IPS-18c (cell line): ENCODE data around the gene TPD52L2.
"Not testable (repeated sequence)": the region's sequence is repeated elsewhere in the genome, so short reads cannot be mapped to it uniquely, and the experiment has no call there.

Source experiments
- H3K4me3 ChIP-seq: 2 replicates; pipeline ENCODE4 v1.7.0; 2013; ENCODE audit warnings: low read depth, mild to moderate bottlenecking, low read length, moderate library complexity; ENCODE audit not compliant: insufficient read depth
- H3K9me3 ChIP-seq: one replicate; pipeline ENCODE4 v1.6.1; 2013; ENCODE audit warnings: mild to moderate bottlenecking, low read length, moderate library complexity; ENCODE audit not compliant: control insufficient read depth, insufficient read depth

Gene TPD52L2

DNA sequence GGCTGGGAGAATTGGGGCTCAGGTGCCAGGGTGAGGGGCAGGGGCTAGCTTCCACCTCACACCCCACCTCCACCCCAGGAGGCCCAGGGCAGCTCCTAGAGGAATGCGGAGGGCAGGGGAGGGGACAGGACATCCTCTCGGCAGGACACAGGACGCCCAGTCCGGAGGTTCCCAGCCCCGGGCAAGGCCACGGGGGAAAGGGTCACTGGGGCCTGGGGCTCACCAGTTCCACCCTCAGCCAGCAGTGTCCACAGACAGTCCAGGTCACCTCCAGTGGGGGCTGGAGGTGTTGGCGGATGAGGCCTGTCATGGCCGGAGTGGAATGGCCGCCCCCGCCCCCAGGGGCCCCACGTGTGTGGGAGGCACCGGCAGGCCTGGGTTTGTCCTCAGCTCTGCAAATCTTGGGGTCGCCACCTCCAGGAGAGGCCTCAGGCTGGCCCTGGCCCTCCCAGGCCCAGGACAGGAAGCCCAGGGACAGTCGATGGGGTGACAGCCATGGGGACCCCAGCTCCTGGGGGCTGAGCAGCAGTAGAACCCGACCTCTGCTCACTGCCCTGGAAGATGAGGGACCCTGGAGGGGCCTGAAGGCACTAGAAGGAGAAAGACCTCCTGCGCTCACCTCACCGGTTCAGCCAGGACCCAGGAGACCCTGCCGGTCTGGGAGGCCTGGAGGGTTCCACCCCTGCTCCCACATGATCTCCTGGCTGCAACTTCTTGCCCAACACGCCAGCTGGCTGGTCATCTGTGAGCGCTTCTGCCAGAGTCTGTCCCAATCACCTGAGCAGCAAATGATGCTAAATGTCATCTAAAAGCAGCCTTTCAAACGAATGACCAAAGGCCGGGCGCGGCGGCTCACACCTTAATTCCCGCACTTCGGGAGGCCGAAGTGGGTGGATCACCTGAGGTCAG, 16.8 kb upstream of the TPD52L2 start:
- Histone ChIP-seq H3K4me3 (peak overlapping the region; percentile 17; the same call in 1 of the 2 replicates), H3K9me3 (no peaks in the 10 kb centered on the region)

DNA sequence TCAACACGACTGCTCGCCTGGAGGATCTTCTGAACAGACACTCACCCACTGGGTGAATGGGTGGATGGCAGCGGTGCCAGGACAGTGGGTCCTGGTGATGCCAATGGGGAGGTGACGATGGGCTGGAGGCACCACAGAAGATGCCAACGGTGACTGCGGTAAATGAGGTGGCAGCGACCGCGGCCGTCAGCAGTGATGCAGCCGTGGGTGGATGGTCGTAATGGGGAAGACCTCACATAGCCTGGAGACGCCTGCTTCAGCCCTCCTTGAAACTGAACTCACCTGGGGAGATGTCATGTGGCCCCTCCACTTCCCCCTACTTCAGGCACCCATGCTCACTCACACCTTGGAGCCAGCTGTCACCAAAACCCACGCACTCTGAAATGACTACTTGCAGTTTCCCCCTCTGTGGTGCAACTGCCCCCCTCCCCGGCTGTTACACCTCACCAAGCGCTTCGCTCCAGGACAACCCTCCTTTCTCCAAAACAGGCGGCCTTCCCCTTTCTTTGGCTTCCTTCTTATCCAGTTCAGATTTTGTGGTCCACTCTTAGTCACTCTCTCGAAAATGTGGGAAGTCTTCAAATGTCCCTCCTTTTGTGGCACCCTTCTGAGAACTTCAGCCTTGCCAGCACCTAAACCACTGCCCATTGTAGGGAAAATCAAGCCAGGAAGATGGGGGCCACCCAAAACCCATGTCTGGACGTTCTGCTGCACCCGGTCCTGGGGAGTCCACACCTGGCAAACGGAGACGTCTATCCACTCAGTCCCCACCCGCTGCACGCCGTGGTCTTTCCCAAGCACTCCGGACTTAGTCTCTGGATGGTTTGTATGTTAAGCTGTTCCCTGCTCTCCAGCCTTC, 14.2 kb upstream of the TPD52L2 start:
- Histone ChIP-seq H3K4me3 (no peak overlapping the region), H3K9me3 (no peaks in the 10 kb centered on the region)

DNA sequence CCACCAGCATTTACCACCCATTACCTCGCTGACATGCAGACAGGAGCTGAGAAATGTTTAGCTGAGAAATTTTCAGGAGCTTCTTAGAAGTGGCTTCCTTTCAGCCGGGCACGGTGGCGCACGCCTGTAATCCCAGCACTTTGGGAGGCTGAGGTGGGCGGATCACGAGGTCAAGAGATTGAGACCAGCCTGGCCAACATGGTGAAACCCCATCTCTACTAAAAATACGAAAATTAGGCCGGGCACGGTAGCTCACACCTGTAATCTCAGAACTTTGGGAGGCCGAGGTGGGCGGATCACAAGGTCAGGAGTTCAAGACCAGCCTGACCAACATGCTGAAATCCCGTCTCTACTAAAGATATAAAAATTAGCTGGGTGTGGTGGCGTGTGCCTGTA, 13.5 kb upstream of the TPD52L2 start:
- not testable (repeated sequence) for H3K9me3 ChIP-seq, H3K4me3 ChIP-seq

- not testable (repeated sequence) for H3K4me3 ChIP-seq
Observed at GRCh38 chr20:63853733-63854068, 11.4 kb upstream of the TPD52L2 start.

DNA sequence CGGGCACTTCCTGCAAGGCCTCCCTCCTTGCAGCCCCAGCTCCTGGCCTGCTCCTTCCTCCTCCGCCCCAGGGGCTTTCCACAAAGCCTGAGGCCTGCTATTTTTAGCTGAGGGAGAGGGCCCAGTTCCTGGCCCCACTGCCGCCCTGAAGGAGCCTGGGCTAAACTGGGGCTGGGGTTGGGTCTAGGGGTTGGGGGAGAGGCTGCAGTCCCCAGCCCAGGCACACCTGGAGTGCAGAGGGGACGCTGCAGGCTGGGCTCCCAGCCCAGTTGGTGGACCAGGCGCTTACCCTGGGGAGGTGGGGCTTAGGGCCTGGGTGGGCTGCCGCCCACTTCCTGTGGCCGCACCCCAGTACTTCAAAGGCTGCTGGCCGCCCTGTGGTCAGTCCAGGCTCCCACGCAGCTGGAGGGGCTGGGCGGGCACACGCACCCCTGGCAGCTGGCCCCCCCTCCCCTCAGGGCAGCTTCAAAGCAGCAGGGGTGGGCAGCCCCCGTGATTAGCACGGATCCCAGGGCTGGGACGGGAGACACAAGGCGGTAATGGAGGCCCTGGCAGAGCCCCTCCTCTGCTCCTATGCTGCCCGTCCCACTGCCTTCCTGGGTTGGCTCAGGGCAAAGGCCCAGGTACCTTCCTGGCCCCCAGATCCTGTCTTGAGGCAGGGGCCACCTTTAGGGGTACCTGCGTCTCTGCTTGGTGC, 10.9 kb upstream of the TPD52L2 start:
- Histone ChIP-seq H3K4me3 (no peak overlapping the region), H3K9me3 (no peaks in the 10 kb centered on the region)

More at GRCh38 chr20:63853733-63854068, 11.4 kb upstream of the TPD52L2 start:
- H3K9me3 ChIP-seq = not testable (repeated sequence)

DNA sequence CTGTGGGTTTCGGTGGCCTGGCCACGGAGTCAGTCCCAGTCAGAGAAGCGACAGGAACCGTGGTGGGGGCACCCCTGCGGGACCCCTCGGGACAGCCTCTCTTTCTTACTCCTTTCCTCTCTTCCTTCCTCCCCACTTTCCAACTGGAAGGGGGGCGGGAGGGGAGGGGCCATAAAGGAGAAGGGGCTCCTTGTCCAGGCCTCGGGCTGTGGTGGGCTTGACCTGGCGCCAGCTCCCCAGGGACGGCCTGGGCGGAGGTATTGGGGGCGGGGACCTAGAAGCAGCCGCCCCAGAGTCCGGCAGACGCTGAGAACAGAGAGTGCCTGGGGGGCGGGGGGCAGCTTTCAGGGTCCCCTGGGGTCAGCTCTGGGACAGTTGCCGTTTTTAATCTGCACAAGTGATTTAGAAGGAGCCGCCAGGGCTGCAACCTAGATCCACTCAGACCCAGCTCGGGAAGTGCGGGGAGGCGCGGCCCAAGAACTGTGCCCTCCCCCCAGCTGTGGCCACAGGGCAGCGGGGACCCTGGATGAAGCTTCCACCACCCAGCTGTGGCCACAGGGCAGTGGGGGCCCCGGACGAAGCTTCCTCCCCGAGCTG, 10.2 kb upstream of the TPD52L2 start:
- Histone ChIP-seq H3K9me3 (no peaks in the 10 kb centered on the region), H3K4me3 (peak overlapping the region; percentile 15; the same call in 1 of the 2 replicates)

DNA sequence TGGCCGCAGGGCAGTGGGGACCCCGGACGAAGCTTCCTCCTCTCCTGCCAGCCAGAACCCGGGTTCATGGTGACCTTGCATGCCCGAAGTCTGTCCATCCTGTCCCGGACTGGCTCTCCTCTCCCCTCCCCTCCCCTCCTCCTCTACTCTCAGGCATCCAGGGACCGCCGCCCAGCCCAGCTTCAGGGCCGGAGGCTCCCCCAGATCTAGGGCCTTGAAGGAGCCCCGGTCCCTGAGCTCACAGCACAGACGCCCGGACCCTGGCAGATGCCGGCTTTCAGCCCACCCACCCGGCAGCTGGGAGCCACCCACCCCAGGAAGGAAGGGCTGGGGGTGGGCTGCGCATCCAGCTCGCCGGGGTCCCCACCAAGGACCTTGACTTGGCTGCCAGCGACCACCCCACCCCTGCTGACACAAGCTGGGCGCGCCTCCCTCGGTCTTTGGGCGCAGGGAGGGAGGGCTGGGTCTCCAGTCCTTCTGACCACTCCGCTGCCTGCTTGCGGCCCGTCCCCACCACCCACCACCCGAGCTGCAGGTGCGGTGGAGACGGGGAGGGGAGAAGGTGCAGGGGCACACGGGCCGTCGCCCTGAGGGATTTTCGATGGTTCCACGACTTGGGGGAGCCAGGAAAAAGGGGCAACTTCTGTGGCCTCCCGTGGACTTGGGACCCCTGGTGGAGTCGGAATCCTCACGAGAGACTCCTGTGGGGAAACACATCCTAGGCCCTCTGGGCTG, 9.5 kb upstream of the TPD52L2 start:
- no peaks in the 10 kb centered on the region for H3K9me3 ChIP-seq

DNA sequence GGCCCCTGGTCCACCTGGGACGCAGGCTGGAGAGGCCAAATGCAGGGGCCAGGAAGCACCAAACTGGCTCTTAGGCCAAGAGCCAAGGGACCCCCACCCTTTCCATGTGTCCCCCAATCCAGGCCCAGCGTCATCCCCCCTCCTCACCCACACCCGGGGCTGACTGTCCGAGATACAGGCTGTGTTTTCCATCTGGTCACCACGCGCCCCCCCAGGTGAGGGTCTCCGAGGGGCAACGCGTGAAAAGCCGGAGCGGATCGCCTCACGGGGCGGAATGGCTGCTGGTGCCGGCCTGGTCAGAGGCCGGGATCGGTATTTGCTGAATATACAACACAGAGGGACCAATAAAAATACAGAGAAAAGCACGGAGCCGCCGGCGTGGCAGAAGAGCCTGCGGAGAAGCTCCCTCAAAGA, 9.0 kb upstream of the TPD52L2 start:
- Histone ChIP-seq H3K9me3 (no peaks in the 10 kb centered on the region), H3K4me3 (peak overlapping the region; percentile 16; the same call in 1 of the 2 replicates)

More for the DNA sequence above, 9.5 kb upstream of the TPD52L2 start:
- H3K4me3 ChIP-seq = peak overlapping the region; percentile 16; the same call in 1 of the 2 replicates

DNA sequence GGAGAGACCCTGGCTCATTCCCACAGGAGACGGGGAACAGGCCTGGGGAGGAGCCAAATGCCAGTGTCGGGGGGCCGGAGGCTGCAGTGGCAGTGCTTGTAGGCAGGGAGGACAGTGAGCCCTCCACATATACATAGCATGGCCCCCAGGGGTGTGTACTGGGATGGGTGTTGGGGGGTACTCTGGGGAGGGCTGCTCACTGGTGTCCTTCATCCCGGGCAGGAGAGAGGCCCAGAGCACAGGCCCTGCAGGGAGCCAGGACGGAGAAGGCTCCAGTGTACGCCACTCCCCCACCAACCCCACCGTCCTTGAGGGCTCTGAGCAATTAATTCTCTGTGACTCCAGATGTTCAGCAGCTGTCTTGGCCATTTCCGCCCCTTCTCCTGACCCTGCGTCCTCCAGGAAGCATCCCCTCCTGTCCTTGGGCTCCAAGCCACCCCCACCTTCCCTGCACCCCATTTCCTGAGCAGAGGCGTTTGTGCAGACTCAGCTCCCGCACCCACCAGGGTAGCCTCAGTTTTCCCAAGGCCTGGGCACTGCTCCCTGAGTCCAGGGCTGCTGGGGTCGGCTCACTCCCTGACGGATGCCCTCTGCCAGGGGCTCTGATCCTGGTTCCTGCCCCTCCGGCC, 7.2 kb upstream of the TPD52L2 start:
- H3K4me3 ChIP-seq = no peak overlapping the region
- no peaks in the 10 kb centered on the region for H3K9me3 ChIP-seq

- H3K4me3 ChIP-seq = peak overlapping the region; percentile 29; the same call in 1 of the 2 replicates
Observed at GRCh38 chr20:63858393-63859165, 6.5 kb upstream of the TPD52L2 start.

DNA sequence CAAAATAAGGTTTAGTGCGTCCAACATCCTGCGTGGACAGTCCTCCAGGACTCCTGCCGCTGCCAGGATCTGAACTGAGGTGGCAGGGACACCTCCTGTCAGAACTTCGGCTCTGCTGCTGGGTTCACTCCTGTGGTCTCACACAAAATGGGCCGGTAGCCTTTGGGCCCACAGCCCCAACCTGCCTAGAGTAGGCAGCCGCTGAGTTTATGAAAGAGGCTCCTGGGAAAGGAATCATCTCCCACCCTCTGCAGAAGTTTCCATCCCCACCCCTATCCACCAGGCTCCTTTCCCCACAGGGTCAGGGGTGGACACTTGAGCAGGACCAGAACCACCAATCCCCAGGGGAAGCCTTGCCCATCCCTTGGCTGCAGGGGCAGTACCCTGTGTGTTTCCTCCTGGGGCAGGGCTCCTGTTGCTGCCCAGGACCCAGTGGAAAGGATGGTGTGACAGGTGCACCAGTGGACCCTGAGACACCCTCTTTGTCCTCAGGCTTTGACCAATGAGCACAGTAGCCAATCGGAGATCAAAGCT, 5.8 kb upstream of the TPD52L2 start:
- no peaks in the 10 kb centered on the region for H3K9me3 ChIP-seq
- H3K4me3 ChIP-seq = peak overlapping the region; percentile 29; the same call in 1 of the 2 replicates

More at GRCh38 chr20:63858393-63859165, 6.5 kb upstream of the TPD52L2 start:
- H3K9me3 ChIP-seq = no peaks in the 10 kb centered on the region

DNA sequence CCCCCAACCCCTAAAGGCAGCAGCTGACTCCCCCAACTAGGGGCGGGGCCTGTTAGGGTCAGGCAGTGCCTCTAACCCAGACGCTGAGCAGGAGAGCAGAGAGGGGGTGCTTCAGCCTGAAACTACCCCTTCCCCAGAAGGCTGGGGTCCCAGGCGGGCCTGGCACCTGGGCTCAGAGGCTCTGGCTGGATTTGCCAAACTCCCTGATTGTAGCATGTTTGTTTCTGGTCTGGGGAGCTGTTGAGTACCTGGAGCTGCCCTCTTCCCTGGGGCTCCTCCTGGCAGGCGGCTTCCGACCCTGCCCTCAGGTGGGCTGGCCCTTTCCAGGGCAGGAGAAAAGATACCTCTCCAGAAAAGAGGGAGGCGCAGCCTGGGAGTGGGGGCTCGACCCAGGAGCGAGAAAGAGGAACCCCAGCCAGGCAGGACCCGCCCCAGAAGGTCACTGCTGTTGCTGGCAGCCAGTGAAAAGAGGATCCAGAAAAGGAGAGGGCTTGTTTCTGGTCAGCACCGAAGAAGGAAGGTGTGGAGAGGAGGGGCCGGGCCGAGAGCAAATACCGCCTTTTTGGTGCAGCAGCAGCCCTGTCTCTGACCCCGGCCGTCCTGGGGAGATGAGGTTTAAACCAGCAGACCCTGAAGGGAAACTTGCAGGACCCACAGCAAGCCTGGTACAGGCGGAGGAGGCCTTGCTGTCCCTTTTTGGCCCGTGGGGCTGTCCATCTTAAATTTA, 4.6 kb upstream of the TPD52L2 start:
- no peaks in the 10 kb centered on the region for H3K9me3 ChIP-seq
- no peak overlapping the region for H3K4me3 ChIP-seq

DNA sequence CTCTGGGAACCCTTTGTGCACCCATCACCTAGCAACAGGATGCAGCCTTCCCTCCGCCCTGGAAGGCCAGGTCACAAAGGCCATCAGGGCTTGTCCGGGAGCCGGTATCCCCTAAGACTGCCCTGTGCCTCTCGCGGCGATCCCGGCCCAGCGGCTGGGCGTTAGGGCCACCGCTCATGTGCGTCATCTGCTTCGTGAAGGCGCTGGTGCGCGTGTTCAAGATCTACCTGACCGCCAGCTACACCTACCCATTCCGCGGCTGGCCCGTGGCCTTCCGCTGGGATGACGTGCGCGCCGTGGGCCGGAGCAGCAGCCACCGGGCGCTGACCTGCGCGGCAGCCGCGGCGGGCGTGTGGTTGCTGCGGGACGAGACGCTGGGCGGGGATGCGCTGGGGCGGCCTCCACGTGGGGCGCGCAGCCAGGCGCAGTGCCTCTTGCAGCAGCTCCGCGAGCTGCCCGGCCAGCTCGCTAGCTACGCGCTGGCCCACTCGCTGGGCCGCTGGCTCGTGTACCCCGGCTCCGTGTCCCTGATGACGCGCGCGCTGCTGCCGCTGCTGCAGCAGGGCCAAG, 3.6 kb upstream of the TPD52L2 start, which contains the start of gene ABHD16B:
Gene ABHD16B (plus strand): TSS at position 134 of the 570 bp plus-strand sequence. CDS start 43 bp downstream, at position 177.
- no peaks in the 10 kb centered on the region for H3K9me3 ChIP-seq
- no peak within 1 kb of the TSS for H3K4me3 ChIP-seq
